Ectodermal cell (in vitro differentiated cells): ENCODE measurements around the gene AK1.

ENCODE experiments used
- H3K27ac ChIP-seq: 2 replicates; pipeline ENCODE4 v1.7.0; 2013; ENCODE audit warnings: mild to moderate bottlenecking, low read depth, low read length; ENCODE audit not compliant: insufficient read depth, poor library complexity, severe bottlenecking
- H3K27me3 ChIP-seq: 2 replicates; pipeline ENCODE4 v1.7.0; 2013; ENCODE audit warnings: mild to moderate bottlenecking, low read length; ENCODE audit not compliant: insufficient read depth, control insufficient read depth, poor library complexity, severe bottlenecking
- H3K36me3 ChIP-seq: one replicate; pipeline ENCODE4 v1.7.0; 2013; ENCODE audit warnings: low read length; ENCODE audit not compliant: control insufficient read depth, insufficient read depth
- H3K4me1 ChIP-seq: one replicate; pipeline ENCODE4 v1.7.0; 2013; ENCODE audit warnings: low read length; ENCODE audit not compliant: control insufficient read depth, insufficient read depth
- H3K4me3 ChIP-seq: 2 replicates; pipeline ENCODE4 v1.7.0; 2013; ENCODE audit warnings: low read depth, low read length, control low read depth; ENCODE audit not compliant: insufficient read depth
- H3K9me3 ChIP-seq: 2 replicates; pipeline ENCODE4 v1.7.0; 2013; ENCODE audit warnings: mild to moderate bottlenecking, low read length, moderate library complexity; ENCODE audit not compliant: control insufficient read depth
- WGBS, 2 experiments: methylation state at CpG; one replicate each; pipeline ENCODE4 v1.1.7; 2013; ENCODE audit warnings: missing lambda C conversion rate in 2 of 2; 5-methylcytosine and 5-hydroxymethylcytosine counted together

Gene AK1

DNA sequence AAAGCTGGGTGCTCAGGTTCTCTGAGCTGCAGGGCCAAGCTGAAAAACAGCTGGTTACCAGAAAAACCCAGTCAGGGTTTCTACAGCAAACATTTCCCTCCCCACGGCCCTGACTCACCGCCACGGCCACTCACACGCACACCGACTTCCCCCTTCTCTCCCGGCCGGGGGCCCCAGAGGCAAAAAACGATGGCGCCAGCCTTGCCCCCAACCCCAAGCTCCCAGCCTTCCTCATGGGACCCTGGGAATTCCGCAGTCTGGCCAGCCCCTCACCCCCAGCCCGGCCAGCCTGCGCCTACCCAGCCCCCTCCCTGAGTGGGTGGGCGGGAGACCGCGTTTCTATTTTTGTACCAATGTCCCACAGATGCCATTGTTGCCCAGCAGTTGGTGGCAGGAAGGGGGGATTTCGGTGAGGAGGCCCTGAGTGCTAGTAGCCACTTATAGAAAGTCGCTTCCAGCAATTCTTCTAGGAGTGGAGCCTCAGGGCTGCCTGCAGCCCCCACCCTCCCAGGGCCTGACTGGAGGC is 41.4 kb downstream of the AK1 start:
- H3K4me3 ChIP-seq, result no peak overlapping the region
- H3K27me3 ChIP-seq, result no peaks in the 10 kb centered on the region
- no peaks in the 10 kb centered on the region for H3K36me3 ChIP-seq
- peaks cover 19% of the 10 kb centered on the region for H3K4me1 ChIP-seq
- no peak overlapping the region for H3K27ac ChIP-seq
- no peaks in the 10 kb centered on the region for H3K9me3 ChIP-seq
- 69 to 70% methylated on average over 17 of the region's 17 CpGs for WGBS, 2 experiments

DNA sequence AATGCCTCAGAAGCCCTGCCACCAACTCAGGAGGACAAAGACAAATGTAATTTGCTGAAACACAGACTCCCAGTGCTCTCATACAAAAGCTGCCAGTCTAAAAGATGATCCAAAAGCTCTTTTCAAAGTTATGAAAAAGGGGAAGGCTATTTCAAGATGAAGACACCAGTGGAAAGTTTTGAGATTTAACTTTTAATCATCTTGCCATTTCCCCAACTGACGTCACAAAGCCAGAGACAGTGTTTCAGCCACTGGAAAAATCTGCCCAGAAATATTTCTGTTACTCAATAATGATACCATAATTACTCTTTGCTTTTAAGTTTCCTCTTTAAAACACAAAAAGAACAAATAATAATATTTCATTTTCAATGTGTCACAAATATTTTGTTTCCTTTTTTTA is 43.9 kb downstream of the AK1 start:
- WGBS, 2 experiments, result 86 to 91% methylated on average over 1 of the region's 1 CpG

DNA sequence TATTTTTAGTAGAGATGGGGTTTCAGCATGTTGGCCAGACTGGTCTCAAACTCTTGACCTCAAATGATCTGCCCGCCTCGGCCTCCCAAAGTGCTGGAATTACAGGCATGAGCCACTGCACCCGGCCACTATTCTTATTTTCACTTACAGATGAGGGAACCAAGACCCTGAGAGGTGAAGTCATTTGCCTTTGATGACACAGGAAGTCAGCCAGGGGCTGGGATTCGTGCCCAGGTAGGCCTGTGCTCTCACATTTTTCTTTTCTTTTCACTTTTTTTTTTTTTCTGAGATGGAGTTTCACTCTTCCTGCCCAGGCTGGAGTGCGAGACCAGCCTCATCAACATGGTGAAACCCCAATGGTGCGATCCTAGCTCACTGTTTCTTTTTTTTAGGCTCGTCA is 45.2 kb downstream of the AK1 start:
- 87 to 90% methylated on average over 7 of the region's 7 CpGs for WGBS, 2 experiments
- H3K4me1 ChIP-seq, result peaks cover 17% of the 10 kb centered on the region
- no peak overlapping the region for H3K27ac ChIP-seq
- H3K9me3 ChIP-seq, result no peaks in the 10 kb centered on the region
- H3K27me3 ChIP-seq, result peaks cover 2% of the 10 kb centered on the region
- no peaks in the 10 kb centered on the region for H3K36me3 ChIP-seq
- H3K4me3 ChIP-seq, result no peak overlapping the region

More for the DNA sequence above, 43.9 kb downstream of the AK1 start:
- Histone ChIP-seq H3K4me1 (peaks cover 20% of the 10 kb centered on the region), H3K4me3 (no peak overlapping the region), H3K27me3 (no peaks in the 10 kb centered on the region), H3K36me3 (no peaks in the 10 kb centered on the region), H3K9me3 (no peaks in the 10 kb centered on the region), H3K27ac (no peak overlapping the region)

DNA sequence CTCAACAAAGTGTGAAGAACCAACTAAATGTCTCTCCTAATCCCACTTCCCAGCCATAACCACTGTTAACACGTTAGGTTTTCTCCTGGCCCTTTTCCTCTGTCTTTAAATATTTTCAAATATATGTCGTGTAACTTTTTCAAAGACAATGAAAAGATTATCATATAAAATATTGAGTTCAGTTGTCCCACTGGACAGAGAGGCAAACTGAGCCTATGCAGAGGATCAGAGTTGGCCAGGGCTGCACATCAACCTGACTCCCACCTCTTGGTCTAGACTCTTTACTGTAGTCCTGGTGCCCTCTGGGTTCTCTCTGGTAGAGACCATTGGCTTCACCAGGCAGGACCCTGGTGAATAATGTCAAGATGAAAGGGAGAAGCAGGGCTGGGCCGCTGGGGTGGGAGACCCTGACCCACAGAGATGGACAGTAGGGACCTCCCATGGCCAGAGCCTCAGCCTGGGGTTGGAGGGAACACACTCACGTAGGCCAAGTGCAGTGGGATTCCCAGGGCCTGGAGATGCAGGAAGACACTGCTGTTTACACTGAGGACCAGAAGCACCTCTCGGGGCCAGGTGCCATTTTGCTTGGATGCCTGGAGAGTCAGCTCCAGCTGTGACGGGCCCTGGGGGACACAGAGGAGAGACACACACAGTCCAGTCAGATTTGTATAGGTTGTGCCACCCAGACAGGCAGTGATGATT is 48.1 kb downstream of the AK1 start:
- Histone ChIP-seq H3K4me3 (no peak overlapping the region), H3K27me3 (peaks cover 16% of the 10 kb centered on the region), H3K27ac (no peak overlapping the region), H3K9me3 (no peaks in the 10 kb centered on the region), H3K4me1 (peaks cover 6% of the 10 kb centered on the region), H3K36me3 (no peaks in the 10 kb centered on the region)
- WGBS, 2 experiments, result 89 to 93% methylated on average over 5 of the region's 6 CpGs

DNA sequence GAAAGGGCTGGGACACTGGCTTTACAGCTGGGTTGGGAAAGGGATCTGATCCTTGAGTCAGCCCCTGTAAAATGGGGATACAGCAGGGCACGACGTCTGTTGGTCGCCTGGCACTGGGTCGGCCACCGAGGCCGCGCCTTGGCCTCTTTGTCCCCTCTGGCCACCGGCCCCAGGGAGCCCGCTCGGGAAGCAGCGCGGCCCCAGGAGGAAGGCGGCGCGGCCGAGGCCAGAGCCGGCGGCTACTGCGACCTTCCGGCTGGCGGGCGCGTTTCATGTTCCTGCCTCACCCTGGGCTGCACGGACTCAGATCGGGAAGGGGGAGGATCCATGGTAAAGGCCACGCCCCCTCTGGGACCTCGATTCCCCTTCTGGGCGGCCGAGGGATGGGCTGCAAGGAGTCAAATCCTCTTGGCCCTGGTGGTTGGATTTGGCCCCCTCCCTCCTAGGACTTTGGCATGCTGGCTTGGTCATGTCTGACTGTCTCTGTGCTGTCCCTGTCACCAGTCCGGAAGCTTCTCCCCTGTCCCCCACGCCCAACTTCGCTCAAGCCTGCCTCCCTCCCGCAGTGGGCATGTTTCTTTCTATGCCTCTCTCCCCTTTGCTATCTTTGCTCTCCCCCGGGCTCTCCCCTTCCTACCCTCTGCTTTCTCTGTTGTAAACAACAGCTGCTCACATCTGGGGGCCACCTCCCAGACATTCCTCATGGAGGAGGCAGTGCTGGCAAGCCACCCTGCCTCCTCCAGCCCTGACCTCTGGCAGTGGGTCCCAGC is 49.0 kb downstream of the AK1 start:
- 3 to 4% methylated on average over 34 of the region's 34 CpGs for WGBS, 2 experiments
- Histone ChIP-seq H3K4me1 (peaks cover 6% of the 10 kb centered on the region), H3K36me3 (no peaks in the 10 kb centered on the region), H3K4me3 (peak overlapping the region; percentile 11), H3K9me3 (no peaks in the 10 kb centered on the region), H3K27me3 (peaks cover 16% of the 10 kb centered on the region), H3K27ac (no peak overlapping the region)

DNA sequence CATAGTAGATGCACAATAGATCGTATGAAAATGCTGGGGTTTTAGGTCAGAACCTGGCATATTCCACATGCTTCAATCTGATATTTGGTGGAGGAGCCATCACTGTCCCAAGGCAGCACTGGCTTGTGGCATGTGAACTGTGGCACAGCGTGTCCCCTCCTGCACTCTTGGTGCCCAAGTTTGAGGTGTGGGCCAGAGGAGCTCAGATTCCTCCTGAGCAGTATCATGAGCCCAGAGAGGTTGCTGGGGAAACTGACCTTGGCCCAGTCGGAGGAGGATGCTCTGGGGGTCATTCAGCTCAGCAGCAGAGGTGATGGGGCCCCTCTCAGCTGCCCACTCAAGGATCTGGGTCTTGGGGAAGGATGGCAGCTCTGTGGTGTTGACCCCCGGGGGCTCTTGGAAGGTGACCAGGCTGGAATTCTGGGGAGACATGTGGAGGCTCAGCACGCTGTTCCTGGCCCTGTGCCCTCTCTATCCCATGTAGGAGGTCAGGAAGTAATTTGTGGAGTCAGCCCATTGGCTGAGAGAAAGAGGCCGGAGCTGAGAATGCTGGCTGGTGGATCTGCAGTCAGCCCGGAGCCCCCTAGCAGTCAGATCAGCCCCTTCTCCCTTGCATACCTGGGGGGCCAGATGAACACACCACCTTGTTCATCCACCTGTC is 51.1 kb downstream of the AK1 start:
- Histone ChIP-seq H3K36me3 (no peaks in the 10 kb centered on the region), H3K9me3 (no peaks in the 10 kb centered on the region), H3K27me3 (peaks cover 16% of the 10 kb centered on the region), H3K27ac (no peak overlapping the region), H3K4me3 (no peak overlapping the region), H3K4me1 (peaks cover 6% of the 10 kb centered on the region)
- WGBS, 2 experiments, result 88 to 91% methylated on average over 7 of the region's 7 CpGs

DNA sequence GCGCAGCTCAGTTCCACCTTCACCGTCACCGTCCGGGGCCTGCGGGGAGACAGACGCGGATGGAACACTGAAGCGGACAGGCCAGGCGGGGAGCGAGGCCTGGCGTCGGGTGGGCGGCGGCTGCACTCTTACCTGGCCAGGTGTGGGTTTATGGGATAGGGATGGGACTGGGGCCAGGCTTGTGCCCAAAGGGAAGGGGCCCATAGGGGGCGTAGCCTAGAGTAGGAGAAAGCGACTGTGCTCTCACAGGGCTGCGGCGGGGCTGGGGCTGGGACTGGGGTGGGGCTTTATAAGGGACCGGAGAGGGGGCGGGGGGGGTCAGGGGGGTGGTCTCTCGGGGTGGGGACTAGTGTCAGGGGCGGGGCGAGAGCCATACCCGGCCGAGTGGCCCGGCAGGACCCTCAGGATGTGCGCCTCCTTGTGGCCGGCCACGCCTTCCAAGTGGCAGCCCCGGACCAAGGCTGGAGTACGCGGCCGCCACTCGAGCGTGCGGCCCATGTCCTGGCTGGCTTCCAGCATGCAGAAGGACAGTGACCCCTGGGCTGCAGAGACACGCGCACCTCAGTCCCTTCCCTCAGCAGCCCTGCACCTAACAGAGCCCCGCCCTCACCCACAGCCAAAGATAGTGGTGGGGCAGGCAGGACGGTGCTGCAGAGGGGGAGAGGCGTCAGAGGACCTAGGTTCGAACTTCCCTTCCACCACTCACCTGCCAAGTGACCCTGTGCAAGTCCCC is 52.0 kb downstream of the AK1 start:
- 28 to 34% methylated on average over 37 to 40 of the region's 42 CpGs for WGBS, 2 experiments
- Histone ChIP-seq H3K9me3 (no peaks in the 10 kb centered on the region), H3K36me3 (no peaks in the 10 kb centered on the region), H3K4me1 (peaks cover 6% of the 10 kb centered on the region), H3K27me3 (peaks cover 16% of the 10 kb centered on the region), H3K27ac (no peak overlapping the region), H3K4me3 (no peak overlapping the region)

DNA sequence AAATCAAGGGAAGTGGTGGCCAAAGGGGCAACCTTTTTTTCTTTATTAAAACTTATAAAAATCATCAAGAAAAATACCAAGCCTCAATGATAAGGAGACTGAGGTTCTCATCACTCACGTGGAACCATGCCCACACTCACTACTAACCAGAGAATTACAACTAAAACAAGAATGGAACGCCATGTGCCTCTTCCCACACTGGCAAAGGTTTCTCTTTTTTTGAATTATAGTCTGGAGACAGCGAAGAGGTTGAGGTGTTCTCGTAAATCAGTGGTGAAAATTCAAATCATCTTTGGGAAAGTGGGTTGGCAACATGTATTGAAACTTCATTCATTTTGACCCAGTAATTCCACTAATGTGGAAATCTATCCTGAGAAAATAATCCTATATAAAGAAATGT is 55.4 kb downstream of the AK1 start:
- peaks cover 13% of the 10 kb centered on the region for H3K27me3 ChIP-seq

DNA sequence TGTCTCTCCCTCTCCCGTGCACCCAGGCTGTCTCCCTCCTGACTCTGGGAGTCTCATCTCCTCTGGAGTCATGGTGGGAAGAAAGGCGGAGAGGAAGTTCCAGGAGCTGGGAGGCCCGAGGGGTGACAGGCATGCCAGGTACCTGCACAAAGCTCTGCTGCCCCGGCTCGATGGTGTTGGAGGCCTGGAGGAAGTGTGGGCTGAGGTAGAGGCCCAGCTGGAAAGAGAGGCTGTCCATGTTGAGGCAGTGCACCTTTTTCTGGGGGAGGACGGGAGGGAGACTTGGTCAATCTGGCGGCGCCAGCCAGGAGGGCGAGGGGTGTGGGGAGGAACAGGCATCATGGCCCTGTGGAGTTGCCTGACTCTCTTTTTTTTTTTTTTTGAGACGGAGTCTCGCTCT is 58.9 kb downstream of the AK1 start:
- 93 to 97% methylated on average over 9 to 10 of the region's 11 CpGs for WGBS, 2 experiments
- Histone ChIP-seq H3K27me3 (no peaks in the 10 kb centered on the region), H3K27ac (no peak overlapping the region), H3K4me3 (no peak overlapping the region), H3K9me3 (no peaks in the 10 kb centered on the region), H3K4me1 (no peaks in the 10 kb centered on the region), H3K36me3 (peaks cover 2% of the 10 kb centered on the region)

More for the DNA sequence above, 55.4 kb downstream of the AK1 start:
- Histone ChIP-seq H3K36me3 (no peaks in the 10 kb centered on the region), H3K4me3 (no peak overlapping the region), H3K9me3 (no peaks in the 10 kb centered on the region), H3K27ac (no peak overlapping the region), H3K4me1 (no peaks in the 10 kb centered on the region)
- WGBS, 2 experiments, result 89 to 90% methylated on average over 2 to 4 of the region's 4 CpGs
